HG02759 (cell line): Measurements from ENCODE around the gene LMNTD1.
"Not testable (repeated sequence)": the region's sequence is repeated elsewhere in the genome, so short reads cannot be mapped to it uniquely, and the experiment has no call there.

Experiments
- ATAC-seq: cut with Tn5 transposase; IDR thresholded peaks from one replicate; pipeline ENCODE4 v1.9.1; 2021; ENCODE audit warnings: mild to moderate bottlenecking, moderate library complexity; ENCODE audit not compliant: unreplicated experiment

LMNTD1 gene, protein sequence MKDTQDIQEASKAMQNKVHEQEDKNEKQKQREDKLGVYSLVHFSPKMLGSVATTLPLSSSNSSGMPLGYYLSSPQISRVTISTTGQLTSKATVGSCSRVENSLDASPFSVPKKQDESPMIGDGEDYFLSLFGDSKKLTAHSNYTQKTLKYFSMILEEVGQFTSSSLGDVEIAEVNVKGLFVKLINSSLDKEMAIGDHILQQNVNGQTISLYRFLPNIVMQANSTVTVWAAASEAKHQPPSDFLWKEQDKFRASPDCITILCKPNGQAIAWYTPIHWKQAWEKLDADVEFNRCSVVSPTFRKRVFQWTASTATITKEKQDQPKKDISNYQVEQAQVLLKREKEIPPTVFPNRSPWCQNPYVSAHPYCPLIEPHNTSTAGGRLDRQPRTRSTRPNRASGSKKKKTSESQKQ

DNA sequence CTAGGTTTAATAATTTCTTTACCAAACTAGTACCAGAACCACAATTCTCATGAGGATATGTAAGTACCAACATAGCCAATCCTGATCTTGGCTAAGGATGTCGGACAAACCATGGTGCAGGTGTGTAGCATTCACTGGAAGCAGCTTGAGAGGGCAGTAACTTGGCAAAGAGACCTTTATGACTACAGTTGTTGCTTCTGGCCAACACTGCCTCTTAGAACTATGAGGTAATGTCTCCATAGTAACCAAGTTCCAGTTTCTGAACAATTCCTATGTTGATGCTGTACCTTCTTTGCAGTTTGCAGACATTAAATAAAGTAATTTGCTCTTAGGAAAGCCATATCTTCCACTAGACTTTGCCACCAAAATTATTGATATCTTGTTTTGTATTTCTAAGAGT, at the start of gene LMNTD1:
LMNTD1 (minus strand) TSS at position 186 of the 400 bp plus-strand sequence. CDS start 324 bp downstream, outside the sequence.
- ATAC-seq = no peak

DNA sequence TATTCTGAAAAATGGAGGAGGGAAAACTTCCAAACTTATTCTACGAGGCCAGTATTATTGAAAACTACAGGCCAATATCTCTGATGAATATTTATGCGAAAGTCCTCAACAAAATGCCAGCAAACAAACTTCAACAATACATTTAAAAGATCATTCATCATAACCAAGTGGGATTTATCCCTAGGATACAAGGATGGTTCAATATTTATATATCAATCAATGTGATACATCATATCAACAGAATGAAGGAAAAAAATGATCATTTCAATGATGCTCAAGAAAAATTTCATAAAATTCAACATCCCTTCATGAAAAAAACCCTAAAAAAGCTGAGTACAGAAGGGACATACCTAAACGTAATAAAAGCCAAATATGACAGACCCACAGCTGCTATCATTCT, 45.9 kb upstream of the LMNTD1 start:
- no peak for ATAC-seq

DNA sequence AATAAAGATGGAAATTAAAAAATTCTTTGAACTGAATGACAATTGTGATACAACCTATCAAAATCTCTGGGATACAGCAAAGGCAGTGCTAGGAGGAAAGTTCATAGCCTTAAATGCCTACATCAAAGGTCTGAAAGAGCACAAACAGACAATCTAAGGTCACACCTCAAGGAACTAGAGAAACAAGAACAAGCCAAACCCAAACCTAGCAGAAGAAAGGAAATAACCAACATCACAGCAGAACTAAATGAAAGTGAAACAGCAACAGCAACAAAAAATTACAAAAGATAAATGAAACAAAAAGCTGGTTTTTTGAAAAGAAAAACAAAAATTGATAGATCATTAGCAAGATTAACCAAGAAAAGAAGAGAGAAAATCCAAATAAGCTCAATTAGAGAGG, 42.4 kb upstream of the LMNTD1 start:
- ATAC-seq = not testable (repeated sequence)

DNA sequence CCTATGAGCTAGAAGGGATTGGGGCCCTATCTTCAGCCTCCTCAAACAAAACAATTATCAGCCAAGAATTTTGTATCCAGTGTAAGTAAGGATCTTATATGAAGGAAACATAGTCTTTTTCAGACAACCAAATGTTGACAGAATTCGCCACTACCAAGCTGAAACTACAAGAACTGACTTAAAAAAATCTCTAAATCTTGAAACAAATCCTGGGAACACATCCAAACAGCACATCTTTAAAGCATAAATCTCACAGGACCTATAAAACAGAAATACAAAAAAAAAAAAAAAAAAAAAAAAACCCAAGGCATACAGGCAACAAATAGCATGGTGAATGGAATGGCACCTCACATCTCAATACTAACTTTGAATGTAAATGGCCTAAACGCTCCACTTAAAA, 41.3 kb upstream of the LMNTD1 start:
- no peak for ATAC-seq

DNA sequence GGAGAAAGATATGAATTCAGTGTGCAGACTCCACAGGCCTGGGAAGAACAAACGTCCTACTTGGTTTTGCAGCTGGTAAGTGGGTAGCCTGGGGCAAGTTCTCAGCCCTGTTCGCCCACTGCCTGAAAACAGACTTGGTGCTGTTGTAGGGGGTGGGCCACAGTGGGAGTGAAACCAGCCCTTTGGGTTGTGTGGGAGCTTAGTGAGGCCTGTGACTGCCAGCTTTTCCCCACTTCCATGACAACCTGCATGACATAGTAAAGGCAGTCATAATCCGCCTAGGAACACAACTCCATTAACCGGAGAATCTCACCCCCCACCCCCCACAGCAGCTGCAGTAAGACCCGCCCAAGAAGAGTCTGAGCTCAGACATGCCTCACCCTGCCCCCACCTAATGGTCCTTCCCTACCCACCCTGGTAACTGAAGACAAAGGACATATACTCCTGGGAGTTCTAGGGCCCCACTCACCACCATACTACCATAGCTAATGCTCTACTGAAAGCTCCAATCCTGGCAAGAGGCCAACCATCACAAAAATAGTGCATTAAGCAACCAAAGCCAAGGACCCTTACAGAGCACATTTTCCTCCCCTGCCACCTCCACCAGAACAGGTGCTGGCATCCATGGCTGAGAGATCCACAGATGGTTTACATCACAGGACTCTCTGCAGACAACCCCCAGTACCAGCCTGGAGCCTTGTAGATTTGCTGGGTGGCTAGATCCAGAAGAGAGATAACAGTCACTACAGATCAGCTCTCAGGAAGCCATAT, 39.8 kb upstream of the LMNTD1 start:
- ATAC-seq = no peak

DNA sequence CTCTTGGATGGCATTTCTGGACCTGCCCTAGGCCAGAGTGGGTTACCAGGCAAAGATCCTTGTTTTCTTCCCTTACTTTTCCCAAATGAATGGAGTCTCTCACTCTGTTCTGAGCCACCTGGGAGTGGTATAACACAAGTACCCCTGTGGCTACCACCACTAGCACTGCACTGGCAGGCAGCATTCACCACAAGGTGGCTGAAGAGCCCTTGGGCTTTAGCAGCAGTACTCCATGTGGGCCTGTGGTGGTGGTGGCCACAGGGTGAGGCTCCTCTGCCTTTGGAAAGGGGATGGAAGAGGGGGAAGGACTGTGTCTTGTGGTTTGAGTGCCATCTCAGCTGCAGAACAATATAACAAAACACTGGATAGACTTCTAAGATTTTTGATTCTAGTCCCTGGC, 38.1 kb upstream of the LMNTD1 start:
- no peak for ATAC-seq

DNA sequence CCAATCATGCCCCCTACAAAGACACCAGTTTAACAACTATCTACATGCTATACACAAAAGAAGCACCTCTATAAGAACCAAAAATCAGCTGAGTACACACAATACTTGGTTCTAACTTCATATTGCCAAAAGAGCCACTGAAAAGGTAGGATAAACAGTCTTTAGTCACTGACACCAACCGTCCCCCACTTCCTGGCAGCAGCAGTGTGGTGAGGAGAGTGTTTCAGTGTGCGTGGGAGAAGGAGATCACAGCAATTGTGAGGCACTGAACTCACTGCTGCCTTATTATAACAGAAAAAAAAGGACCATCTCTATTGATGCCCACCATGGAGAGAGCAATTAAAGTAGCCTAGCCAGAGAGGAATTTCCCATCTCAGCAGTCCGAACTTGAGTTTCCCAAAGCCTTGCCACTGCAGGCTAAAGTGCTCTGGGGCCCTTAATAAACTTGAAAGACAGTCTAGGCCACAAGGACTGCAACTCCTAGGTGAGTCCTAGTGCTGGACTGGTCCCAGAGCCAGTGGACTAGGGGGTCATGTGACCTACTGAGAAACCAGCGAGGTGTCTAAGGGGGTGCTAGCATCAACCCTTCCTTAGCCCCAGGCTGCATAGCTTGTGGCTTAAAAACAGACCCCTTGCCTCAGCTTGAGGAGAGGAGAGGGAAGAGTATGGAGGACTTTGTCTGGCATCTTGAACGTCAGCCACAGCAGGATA, 37.1 kb upstream of the LMNTD1 start:
- no peak for ATAC-seq

DNA sequence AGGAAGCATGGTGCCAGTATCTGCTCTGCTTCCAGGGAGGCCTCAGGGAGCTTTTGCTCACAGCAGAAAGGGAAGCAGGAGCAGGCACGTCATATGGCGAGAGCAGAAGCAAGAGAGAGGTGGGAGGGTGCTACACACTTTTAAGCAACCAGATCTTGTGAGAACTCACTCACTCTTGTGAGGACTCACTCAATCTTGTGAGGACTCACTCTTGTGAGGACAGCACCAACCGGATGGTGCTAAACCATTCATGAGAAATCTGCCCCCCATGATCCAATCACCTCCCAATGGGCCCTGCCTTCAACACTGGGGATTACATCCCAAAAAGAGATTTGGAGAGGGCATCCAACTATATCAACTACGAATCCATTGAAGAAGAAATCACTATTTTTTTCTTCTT, 34.3 kb upstream of the LMNTD1 start:
- no peak for ATAC-seq

DNA sequence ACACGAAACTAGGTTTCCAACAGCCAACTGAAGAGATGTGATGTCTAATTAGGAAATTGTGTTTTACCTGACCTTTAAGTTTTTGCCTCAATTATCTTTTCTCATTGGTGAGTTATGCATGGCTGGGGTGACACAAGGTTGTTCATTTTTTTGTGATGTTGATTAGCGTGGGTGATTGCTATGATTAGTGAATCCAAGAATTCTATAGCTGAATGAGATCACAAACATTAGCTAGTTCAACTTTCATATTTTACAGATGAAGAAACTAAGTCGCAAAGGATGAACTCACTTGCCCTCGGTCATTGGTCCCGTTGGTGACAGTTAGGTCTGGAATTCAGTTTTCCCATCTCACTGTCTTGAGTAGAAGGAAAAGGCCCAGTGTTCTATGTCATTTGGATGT, 32.6 kb upstream of the LMNTD1 start:
- ATAC-seq = no peak

DNA sequence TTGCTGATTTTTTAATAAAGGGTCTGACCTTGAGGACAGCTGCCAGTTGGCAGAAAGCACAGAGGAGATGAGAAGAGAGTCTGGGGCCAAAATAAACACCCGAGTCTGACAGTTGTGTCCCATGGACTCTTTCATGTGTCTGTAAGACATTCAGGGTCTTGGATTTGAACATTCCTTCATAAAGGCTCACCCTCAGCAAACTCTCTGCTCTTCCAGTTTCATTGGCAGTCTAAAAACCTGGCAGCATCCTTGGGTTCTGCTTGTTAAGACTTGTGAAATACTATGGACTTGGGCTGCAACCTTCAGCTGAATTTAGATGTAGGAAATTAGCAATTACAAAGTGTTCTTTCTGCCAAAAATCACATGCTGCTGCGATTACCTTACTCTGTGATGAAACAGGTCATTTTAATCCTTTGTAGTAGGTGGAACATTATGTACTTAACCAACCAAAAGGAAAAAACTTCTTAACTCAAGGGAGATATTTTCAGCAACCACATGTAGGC, 32.0 kb upstream of the LMNTD1 start:
- no peak for ATAC-seq

DNA sequence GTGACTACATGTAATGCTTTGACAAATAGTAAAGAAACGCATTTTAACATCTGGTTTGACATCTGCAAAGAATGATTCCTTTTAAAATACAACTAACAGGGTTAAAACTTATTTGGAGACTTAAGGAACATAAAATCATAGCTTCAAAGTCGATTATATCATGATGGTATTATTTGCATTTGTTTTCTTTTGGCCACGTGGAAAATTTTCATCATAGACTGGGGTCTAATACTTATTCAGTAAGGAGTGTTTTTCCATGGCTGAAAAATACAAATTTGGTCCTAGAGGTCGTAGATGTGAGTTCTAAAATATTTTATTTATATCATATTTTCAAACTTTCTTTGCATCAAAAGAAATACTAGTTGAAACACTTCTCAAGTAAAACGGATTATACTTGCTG, 31.5 kb upstream of the LMNTD1 start:
- no peak for ATAC-seq

DNA sequence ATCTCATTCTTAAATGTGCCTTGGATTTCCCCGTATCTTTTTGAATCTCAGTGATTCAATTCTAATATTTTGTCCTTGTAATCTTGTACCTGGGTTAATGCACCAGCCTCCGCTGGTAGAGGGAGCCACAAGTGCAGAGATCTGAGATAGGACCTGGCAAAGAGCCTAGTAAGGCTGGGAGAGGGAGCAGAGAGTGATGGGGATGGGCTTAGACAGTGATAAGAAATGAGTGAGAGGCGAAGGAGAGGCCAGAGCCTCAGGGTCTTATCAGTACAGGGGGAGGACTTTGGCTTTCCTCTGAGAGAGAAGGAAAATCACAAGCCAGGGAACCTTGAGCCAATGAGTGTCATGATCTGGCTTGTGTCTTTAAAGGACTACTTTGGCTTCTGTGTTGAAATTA, 30.5 kb upstream of the LMNTD1 start:
- no peak for ATAC-seq

DNA sequence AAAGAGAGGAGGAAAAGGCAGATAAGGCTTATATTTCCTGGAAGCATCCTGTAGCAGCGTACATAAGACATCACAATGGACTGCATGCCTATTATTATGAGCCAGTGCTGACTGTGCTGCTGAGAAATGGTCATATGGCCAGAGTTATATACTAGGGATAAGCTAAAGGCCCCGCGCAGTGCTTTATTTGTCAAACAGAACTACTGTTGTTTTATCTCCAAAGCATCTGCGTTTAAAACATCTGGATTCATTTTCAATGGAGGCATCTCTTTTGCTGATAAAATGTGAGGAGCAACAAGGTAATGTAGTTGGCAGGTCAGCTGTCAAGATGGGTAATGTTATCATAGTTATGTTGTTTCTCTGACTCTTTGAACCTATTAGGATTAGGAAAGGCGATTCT, 28.0 kb upstream of the LMNTD1 start:
- ATAC-seq = no peak

DNA sequence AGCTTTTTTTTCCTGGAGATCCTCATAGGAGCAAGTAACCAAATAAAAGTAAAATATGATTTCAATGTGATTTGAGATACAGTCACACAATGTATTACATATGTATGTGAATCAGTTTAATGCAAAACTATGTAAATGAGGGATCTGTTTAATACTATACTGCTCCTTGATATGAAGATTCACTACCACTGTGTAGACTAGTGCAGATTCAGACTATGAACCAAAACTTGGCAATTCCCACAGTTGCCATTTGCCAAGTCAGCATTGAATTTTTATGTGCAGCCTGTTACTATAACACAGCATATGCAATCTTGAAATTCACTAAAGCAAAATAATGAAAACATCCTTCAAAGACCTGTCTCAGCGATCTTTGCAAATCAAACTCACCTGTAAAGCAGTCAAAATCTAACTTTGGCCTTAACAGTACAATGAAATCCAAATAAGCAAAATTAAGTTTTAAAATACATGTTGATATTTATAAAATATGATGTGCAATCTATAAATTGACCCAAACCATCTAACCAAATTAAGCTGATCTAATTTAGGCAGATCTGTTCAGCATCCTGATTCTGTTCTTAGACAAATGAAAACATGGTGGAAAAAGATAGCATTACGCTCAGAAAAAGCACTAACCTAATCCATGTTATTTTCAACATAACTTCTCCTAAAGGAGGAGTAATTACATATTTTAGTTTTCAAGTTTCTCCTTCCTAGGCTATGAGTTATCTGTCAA, 25.5 kb upstream of the LMNTD1 start:
- no peak for ATAC-seq

DNA sequence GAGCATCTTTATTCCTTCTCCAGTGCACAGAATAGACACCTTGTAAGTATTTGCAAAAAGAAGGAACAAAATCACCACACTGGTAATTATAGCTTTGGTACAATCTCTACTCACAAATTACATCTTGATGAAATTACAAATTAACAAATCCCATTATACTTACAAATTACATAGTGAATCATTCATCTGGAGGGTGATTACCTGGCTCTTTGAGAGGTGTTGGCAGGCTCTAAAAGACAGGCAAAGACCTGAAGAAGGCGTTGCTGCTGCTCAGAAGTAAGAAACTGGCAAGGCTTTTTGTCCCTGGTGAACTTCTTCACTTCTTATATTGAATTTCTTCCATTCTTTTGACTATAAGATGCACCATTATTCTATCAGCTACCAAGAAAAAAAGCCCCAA, 21.7 kb upstream of the LMNTD1 start:
- ATAC-seq = no peak

DNA sequence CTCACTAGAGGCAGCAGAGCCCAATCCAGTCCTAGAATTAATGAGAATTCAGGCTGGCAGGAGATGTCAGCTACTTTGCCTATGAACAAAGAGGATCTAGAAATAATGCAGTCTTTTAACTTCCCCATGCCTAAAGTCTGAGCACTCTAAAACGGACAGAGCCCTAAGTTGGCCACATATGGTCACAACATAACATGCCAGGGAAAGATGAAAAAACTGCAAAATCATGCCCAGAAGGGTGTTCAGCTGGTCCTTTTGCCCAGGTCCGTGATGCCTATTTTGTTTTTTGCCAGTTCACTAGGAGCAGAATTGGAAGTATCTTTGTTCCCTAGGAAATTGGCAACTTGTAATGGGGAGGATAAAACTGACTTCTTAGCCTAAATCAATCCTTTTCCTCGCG, 20.3 kb upstream of the LMNTD1 start:
- no peak for ATAC-seq

DNA sequence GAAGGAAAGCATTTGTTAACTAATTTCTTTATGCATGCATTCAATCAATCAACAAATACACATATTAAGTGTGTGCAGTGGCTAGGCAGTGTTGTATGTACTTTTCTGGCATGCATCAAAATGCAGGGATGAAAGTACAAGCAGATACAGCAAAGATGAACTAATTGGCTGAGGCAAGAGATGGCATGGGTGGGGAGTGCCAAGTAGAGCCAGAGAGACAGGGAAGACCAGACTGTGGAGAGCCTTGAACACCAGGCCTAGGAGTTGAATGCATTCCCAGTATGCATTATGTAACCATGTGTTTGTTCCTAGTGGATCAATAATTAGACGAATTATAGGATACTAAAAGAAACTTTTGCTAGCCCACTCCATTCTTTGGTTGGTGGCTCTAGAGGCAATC, 17.3 kb upstream of the LMNTD1 start:
- ATAC-seq = no peak

DNA sequence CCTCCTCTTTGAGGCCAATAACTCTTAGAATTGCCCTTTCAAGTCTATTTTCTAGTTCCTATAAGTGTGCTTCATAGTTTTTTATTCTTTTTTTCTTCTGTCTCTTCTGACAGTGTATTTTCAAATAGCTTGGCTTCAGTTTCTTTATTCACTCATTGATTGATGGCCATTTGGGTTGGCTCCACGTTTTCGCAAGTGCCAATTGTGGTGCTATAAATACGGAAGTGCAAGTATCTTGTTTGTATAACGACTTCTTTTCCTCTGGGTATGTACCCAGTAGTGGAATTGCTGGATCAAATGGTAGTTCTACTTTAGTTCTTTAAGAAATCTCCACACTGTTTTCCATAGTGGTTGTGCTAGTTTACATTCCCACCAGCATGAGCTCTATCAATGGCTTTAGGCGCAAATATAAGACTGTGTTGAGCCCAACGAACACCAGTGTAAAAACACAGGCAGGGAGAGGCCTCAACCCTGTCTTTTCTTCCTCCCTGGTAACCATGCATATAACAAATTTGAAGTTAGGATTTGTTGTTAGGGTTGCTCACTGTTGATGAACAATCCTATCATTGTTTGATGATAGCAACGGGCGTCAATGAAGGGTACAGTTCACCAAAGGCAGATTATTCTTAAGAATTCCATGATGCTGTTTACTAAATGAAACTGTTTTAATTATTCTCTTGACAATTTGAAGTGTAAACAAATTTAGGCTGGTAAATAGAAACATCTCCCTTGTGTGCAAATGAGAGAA, 13.3 kb upstream of the LMNTD1 start:
- no peak for ATAC-seq

DNA sequence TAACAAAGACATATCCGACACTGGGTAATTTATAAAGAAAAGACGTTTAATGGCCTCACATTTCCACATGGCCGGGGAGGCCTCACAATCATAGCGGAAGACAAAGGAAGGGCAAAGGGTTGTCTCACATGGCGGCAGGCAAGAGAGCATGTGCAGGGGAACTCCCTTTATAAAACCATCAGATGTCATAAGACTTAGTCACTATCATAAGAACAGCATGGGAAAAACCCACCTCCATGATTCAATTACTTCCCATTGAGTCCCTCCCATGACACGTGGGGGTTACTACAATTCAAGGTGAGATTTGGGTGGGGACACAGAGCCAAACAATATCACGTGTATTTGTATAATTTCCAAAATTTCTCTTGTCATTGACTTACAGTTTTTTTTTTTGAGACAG, 5.5 kb upstream of the LMNTD1 start:
- no peak for ATAC-seq

DNA sequence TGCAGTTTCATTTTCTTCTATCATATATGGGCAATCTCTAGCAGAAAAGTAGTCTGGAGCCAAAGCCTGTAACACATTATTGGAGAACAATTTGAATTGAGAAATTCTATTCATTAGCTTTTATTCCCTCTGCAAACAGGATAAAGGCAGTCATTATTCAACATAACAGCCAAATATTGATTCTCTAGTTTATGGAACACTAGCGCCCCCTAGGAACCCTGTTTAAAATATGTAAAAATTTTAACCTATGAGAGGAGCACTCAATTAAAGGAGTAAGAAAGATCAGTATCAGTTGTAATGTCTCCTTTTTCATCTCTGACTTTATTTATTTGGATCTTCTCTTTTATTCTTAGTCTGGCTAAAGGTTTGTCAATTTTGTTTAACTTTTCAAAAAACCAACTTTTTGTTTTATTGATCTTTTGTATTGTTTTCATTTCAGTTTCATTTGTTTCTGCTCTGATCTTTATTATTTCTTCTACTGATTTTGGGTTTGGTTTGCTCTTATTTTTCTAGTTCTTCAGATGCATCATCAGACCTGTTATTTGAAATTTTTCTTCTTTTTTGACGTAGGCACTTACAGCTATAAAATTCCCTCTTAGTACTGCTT, 4.8 kb upstream of the LMNTD1 start:
- ATAC-seq = no peak
